ENCODE data around the gene CDH20.

- no peak for TF ChIP-seq CTCF (IDR thresholded peaks at IDR 0.05)
- TF ChIP-seq POLR2AphosphoS5 (IDR thresholded peaks at IDR 0.05), result no peak
Measured at GRCh38 chr18:61471541-61471940, 138.3 kb downstream of the CDH20 start.

Measured in stomach (tissue), 4 donors.